CD1c-positive myeloid dendritic cell (primary cell): ENCODE results near the gene CXCL13.
"Not testable (repeated sequence)": the region's sequence is repeated elsewhere in the genome, so short reads cannot be mapped to it uniquely, and the experiment has no call there.

Experiments
- DNase-seq: peaks from one replicate; pipeline ENCODE4 v3.0.0-alpha.2; 2016; ENCODE audit errors: extremely low spot score

CXCL13 gene, protein sequence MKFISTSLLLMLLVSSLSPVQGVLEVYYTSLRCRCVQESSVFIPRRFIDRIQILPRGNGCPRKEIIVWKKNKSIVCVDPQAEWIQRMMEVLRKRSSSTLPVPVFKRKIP

DNA sequence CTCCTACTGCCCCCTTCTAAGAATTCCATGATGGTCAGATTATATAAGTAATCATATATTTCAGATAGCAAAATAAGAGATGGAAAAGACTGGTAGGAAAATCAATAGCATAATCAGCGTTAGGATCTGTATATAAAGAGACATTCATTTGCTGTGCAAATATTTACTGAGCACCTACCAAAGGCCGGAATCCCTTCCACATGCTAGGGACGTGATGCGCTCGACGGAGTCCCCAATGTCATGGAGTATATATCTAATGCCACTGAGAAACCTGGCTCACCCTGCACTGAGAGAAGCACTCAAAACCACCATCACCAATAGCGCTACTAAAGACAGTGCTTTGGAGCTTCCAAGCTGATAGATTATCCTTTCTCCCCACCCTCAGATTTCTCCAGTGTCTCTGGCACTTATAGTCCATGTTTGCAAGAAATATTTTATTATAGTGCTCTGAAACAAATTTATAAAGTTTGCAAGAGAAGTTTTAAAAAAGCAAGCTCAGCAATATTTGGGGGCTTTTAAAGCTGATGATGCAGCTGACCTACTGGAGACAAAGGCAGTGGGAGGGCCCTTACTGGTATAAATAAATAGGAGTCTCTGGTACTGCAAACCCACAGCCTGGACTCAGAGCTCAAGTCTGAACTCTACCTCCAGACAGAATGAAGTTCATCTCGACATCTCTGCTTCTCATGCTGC lies at the start of gene CXCL13:
TSS of gene CXCL13 (plus strand) at position 611 of the 693 bp plus-strand sequence. CDS start at position 657, 46 bp downstream.
- DNase-seq, result no peak

DNA sequence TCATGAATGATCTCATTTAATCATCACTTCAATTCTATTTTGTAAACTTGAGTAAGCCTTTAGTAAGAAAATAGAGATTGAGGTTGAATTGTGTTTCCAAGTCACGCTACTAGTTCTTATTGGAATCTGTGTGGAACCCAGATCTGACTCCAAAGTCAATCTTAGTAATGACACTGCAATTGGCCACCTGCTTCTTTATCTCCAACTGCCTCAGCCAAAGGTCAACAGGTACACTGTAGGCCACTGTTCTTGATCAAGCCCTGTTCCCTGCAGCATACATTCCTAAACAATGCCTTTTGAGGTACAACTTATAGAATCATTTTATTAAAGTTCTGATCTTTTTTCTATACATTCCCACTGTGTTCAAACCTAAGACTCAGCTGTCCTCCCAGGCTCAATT lies 45.5 kb upstream of the CXCL13 start:
- DNase-seq, result no peak

DNA sequence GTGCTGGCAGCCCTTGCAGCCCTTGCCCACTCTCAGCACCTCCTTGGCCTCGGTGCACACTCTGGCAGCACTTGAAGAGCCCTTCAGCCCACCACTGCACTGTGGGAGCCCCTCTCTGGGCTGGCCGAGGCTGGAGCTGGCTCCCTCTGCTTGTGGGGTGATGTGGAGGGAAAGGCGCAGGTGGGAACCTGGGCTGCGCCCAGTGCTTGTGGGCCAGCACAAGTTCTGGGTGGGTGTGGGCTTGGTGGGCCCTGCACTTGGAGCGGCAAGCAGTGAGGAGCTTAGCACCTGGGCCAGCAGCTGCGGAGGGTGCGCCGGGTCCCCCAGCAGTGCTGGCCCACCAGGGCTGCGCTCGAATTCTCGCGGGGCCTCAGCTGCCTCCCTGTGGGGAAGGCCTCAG lies 43.9 kb upstream of the CXCL13 start:
- not testable (repeated sequence) for DNase-seq

DNA sequence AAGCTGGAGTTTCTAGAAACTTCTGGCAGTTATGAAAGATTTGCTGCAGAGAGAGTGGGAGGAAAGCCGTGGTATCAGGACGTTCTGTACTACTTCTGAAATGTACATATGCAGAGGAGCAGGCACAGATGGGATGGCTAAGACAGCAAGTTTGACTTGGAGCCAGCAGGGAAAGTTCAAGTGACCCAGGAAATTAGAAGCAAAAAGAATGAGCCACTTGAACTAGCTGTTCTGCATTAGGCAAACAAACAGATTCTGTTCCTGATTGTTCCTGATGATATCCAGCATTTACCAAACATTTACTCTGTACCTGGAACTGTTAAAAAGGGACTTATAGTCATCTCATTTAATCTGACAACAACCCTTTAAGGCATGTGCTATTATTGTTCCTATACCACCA lies 41.4 kb upstream of the CXCL13 start:
- no peak for DNase-seq

DNA sequence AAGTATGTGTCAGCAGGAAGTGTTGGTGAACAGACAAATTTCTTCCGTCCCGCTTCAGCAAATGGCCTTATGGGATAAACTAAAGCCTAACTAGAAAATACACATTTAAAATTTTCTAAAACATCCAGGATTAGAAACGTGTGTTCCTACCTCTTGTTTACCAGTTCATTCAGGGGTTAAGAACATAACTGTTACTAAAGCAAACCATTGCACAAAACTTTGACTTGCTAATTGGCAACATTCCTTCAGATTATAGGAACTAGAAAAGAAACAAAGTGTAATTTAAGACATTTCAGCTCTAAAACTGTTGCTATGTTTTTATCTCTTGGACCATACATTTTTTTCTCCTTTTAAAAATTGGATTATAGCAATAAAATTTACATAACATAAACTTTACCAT lies 39.5 kb upstream of the CXCL13 start:
- DNase-seq, result no peak

DNA sequence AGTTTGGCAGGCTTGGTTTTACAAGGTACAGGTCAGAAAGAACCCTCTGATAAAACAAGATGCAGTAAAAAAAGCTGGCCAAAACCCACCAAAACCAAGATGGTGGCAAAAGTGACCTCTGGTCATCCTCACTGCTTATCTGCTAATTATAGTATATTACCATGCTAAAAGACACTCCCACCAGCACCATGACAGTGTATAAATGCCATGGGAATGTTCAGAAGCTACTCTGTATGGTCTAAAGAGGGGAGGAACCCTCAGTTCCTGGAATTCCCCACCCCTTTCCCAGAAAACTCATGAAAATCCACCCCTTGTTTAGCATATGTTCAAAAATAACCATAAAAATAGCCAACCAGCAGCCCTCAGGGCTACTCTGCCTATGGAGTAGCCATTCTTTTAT lies 38.1 kb upstream of the CXCL13 start:
- DNase-seq, result no peak

DNA sequence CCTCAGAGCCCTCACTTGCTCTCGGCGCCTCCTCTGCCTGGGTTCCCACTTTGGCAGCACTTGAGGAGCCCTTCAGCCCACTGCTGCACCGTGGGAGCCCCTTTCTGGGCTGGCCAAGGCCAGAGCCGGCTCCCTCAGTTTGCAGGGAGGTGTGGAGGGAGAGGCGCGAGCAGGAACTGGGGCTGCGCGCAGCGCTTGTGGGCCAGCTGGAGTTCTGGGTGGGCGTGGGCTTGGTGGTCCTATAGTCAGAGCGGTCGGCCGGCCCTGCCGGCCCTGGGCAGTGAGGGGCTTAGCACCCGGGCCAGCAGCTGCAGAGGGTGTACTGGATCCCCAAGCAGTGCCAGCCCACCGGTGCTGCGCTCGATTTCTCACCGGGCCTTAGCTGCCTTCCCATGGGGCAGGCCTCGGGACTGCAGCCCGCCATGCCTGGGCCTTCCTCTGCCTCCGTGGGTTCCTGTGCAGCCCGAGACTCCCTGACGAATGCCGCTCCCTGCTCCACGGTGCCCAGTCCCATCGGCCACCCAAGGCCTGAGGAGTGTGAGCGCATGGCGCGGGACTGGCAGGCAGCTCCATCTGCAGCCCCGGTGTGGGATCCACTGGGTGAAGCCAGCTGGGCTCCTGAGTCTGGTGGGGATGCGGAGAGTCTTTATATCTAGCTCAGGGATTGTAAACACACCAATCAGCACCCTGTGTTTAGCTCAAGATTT lies 35.0 kb upstream of the CXCL13 start:
- not testable (repeated sequence) for DNase-seq

DNA sequence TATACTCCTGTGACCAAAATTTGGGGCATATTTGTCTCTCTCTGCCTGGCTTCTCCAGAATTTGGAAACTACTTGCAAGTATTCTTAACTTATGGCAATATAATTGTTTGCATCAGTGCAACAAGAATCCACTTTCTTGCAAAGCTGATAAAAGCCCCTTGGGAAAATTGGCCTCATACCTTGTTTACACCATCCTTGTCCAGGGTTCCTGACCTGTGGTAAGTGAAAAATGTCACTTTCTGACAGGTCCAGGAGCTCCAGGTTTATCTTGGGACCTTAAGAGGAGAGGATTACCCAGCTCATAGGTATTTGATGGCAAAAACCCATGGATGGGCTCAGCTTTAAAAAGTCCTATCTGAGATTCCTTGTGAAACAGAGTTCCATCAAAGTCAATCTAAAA lies 29.3 kb upstream of the CXCL13 start:
- DNase-seq, result no peak

DNA sequence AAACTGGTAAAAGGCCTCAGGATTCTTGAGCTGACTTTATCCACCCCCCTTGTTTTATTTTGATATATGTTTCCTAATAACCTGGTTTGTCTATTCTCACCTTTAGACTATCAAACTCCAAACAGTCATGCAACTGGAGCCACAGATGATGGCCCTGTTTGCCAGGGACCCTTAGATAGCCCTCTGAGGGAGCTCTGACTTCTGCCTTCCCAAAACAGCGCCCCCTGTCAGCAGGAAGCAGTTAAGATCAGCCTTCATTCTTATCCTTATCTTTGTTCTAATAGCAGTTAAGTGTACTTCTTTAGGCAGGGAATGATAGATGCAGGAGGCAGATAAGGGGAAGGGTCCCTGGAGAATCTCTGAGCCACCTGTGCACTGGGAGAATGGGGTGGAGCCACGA lies 27.5 kb upstream of the CXCL13 start:
- DNase-seq, result no peak

DNA sequence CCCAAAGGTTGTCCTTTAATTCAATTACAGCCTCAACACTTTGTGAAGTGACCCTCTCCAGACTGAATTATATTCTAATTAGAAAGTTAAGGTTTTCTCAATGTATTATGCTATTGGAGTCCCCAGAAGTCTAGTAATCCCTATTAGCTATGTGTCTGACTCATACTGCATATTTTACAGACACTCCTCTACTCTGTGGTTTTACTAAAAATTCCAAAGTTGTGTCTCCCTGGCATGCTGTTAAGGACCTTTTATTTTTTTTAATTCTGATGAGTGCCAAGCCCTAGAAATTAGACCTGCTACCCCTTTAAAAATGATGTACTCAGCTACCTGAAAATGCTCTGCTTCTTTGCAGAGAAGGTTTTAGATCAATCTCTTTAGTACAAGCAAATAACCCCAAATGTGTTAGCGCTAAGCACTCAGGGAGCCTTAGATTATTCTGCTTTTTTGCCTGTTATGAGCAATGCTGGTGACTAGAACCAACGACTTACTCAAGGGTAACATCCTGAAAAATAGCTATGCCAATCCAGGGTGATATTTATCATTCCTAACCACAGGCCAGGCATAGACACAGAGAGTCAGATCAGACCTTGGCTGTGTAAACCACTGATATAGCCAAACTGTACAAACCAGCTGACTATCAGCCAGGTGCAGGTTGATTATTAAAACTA lies 26.1 kb upstream of the CXCL13 start:
- no peak for DNase-seq

DNA sequence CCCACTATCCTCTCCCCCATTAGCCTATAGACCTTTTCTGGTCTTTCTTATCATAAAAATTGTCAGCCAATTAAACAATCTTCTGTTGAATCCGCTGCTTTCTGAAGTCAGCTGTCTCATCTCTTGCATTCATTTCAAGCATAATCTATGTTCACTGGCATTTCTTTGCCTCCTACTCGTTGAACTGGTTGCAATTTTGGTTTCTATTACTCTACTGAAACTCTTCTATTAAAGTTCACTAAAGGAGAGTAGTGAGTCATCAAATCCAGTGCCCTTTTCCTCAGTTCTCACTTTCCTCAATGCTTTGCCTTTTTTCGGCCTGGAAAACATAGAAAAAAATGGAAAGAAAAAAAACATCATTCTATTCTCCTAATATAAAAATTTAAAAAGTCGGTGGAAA lies 23.9 kb upstream of the CXCL13 start:
- DNase-seq, result no peak

DNA sequence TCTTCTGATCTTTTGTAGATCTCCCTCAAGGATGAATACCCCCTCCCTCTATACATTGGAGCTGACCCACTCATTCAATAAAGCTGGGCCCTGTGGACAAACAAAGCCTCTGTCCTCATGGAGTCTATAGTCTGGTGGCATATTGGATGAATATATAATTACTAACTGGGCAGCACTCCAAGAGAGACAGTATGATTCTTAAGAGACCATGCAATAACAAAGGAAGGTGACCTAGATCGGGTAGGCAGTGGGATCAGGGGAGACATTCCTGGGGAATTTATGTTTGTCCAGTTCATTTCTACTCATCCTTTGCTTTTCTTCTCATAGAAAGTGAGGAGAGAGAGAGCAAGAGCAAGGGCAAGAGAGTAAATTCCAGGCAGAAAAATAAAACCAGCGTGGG lies 23.5 kb upstream of the CXCL13 start:
- DNase-seq, result no peak

DNA sequence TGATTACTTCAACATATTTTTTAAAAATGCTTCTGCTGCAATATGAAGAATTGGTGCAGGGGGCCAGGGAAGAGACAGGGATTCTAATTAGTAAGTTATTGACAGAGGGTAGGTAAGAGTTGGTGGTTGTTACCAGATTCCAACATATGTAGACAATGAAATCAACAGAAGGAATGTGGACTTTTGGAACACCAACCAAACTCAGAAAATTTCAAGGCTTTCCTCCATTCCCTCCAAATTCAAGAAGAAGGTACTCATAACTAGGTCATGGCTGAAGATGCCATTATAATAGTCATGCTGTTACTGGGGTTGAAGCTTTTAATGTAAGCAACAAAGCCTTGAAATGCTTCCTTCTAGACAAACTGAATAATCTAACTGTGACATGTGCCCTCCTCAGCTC lies 22.9 kb upstream of the CXCL13 start:
- no peak for DNase-seq

DNA sequence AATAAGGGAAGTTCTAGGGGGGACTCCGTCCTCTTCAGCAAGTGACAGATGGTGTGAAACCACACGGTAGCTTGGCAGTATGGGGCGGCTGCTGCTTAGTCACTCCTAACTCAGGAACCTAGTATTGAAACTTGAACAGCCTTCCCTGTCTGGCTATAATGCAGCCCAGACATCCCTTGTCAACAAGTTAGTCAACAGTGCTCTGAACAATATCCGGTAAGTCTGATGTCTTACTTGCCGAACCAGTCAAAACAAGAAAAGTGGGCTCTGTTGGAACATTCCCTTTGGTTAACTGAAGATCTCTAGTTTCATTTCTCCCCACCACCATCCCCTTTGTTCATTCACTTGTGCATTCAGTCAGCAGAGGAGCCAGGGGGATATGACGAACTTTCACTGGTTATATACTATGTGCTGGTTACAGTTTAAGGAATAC lies 18.7 kb upstream of the CXCL13 start:
- peak; percentile 15 for DNase-seq

DNA sequence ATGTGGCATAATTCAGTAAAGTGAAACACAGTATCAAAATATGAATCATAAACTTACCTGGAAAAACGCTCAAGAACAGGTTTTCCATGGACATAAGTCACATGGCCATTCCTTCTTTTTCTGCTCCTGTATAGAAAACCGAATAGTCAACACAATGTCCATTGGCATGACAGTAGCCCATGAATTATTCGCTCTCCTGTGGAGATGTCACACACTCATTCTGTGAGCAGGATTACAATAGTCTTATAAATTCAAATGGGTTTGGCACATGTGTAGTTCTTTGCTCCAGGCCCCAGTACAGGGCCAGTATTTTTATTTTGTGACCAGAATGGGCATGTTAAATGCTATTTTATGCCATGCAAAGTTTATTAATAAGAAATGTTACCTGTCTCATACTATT lies 15.1 kb upstream of the CXCL13 start:
- DNase-seq, result no peak

DNA sequence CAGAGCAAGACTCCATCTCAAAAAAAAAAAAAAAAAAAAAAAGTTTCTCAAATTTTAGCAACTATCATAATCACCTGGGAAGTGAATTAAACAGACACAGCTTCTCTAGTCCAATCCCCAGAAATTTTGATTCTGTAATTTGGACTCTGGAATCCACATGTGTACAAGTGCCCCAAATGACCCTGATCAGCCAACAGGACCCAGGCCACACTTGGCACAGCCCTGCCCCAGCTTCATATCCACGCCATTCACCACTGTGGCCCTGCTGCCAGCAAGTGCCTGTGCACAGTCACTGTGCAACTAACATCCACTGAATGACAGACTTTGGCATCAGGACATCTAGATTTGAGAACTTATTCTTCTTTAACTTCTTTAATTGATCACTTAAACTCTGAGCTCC lies 14.1 kb upstream of the CXCL13 start:
- DNase-seq, result no peak

DNA sequence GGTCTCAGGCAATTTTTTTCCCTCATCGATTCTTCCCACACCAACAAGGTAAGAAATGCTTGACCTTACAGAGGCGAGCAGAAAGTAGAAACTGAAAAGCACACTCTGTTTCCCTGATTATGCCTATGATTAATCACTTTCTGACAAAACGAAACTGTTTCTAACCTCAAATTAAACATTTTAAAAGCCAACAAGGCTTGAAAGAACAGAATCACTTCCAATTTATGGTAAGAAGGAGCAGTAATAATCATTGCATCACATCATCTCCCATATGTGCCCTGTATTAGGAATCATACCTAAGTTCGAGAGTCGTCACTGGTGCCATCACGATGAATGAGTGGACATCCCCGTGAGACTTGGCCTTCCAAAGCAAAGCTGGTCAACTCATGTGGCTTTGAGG lies 12.5 kb upstream of the CXCL13 start:
- no peak for DNase-seq

DNA sequence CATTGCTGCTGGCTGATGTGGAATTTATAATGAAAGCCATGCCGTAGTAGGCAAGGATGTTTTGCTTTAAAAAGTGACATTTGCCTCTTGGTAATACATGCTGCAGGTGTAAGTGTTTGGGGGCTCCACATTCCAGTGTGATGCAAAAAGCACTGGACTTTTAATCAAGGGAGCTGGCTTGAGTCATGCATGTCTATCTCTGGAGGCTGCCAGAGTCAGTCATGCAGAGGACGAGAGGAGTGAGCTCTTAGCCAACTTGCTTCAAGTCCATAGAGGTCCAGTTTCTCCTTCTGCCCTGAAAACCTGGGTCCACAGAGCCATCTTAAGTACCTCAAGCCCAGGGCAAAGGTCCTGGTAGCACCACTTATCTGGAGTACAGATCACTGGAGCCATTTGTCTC lies 11.6 kb upstream of the CXCL13 start:
- no peak for DNase-seq

DNA sequence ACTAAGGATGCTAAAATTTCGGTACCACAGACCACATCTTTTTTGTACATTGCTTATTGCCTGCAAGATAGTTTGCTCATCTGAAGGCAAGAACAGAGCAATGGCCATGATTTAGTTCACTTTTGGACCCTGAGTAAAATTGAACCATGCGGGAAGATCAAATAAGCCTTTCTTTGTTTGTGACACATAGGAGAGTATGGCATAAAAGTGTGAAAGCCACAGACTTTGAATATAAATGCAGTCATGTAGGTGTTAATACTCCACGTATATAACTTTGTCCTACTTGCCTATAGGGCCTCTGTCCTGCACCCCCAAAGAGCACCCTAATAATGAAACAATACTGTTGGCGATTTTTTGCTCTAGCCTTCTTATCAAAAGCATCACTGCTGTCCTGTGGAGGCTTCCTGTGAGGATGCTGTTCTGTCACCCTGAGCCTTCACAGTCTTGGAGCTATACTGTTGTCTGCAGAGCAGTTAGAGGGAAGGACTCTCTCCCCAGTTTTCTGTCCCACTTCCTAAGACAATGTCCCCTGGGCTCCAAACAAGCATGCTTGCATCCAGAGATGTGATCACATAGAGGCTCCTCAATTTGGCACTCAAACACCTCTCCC lies 10.2 kb upstream of the CXCL13 start:
- no peak for DNase-seq

DNA sequence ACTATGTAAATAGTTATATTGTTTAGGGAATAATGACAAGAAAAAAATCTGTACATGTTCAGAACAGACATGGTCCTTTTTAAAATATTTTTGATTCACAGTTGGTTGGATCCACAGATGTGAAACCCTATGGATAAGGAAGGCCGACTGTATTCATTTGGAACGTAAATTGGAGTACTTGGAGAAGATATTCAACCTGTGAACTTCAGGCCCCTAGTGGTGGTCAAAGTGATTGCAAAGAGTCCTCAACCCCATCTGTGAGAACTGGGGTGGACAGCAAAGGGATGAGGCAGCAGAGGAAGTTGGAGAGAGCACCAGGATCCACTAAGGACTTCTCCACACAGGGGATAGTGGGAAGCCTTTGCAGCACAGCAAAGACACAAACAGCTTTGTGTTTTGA lies 6.2 kb upstream of the CXCL13 start:
- no peak for DNase-seq

DNA sequence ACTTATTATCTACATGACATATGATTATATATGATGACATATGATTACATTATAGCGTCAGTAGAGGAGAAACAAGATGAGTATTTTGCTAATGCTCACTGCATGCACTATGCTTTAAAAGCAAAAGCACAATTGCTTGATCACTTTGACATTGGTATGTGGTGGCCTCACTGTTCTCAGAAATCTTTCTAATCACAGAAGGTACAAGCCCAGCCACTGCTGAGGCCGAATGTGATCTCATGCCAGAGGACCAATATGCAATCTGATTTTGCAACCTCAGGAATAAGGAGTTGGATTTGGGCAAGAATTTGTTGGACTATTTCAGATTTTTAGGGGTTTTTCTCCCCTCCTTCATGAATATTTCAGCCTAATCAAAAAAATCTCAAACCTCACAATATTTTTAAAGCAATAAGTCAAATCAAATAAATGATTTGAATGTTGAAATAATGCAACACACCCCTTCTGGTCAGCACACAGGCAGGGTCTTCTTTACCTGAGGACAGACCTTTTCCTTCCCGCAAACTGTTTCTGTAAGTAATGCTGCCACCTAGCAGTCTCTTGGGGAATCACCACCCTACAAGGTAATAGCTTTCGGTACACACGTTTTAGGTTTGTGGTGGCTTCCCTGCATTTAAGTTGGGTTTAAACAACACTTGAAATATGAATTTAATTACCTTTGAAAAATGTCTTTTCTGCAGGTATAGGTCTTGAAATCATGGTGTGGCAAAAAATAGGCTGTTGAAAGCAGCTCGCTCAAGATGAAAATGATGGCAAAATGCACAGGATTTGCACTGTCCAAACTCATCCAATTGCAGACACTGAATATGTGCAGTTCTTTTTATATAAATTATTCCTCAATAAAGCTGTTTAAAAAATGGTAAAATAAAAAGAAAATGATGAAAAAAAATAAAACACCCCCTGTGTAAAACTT lies 4.8 kb upstream of the CXCL13 start:
- peak; percentile 17 for DNase-seq
